GM19240 (cell line): ENCODE measurements around the gene L3MBTL2.

ENCODE experiments used
- DNase-seq: peaks from one replicate; pipeline ENCODE4 v3.0.0; 2011; ENCODE audit warnings: low spot score; ENCODE audit not compliant: insufficient read length

The L3MBTL2 gene

DNA sequence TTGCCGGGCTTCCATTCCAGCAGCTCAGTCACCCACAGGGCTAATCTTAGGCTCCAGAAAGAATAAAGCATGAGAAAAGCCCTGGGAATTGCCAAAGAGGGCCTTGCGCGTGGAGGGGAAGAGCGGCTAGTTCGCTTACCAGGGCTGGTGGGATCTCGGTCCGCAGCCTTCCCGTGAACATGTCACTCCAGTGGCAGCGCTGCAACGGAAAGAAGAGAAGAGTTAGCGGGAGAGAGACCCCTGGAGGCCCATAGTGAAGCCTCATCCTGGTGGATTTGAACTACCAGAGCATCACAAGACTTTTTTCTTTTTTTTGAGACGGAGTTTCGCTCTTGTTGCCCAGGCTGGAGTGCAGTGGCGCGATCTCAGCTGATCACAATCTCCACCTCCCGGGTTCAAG lies 62.8 kb downstream of the L3MBTL2 start:
- DNase-seq, result no peak

DNA sequence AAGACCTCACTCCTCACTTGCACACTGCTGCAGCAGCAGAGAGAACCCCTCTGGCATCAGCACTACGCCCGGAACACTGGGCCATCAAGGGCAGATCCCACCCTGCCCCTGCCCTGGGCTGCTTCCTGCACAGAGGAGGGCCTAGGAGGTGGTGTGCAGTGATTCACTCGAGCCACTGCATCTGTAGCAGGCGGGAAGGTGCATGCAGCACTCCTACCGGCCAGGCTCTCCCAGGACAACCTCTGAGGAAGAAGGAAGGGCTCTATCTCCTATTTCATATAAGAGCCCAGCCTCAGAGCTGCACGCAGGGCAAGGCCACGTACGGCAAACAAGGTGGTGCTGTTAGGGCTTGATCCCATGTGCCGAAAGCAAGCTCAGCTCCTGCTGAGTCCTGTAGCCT lies 66.7 kb downstream of the L3MBTL2 start:
- no peak for DNase-seq

DNA sequence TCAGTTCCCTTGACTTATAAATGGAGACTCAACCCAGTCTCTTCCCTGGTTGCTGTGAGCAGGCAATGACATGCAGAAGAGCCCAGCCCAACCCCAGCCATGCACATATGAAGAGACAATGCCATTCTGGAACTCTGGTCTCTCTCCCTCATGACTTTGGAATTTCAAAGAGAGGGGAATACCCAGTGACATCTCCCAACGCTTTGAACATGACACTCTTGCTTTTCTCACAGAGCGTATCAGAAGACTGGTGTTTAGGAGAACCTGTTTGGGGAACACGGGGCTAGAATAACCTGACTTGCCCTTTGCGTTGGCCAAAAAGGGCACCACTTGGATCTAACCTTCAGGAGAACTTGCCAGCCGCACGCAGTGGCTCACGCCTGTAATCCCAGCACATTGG lies 68.0 kb downstream of the L3MBTL2 start:
- no peak for DNase-seq

DNA sequence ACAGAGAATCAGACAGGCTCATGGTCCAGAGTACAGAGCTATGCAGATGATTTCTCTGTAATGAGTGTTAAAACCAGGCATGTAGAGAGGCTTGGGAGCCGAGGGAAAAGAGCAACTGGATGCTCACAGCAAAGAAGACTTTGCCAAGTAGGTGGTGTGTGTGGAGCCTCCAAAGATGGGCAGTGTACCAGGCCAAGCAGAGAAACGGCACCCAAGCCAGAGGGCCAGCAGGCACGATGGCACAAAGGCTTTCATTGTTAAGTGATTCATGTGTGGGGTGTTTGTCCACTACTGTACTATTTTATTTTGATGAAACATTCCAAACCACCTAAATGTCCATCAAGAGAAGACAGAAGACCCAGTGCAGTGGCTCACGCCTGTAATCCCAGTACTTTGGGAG lies 69.7 kb downstream of the L3MBTL2 start:
- DNase-seq, result no peak

DNA sequence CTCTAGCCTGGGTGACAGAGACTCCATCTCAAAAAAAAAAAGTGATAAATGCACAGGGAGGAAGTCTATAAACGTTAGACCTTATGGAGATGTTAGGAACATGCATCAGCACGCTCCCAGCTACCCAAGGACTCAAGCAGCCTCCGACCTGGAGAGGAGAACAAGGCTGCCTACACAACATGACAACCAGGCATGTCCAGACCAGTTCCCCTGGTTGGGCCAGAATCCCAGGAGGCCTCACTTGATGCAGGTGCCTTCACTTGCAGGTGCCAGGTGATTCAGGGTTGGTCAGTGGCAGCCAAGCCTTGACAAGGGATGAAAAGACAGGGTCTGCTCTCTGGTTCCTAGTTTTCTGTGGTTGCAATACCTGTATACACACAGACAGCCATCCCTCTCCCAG lies 75.0 kb downstream of the L3MBTL2 start:
- DNase-seq, result no peak

DNA sequence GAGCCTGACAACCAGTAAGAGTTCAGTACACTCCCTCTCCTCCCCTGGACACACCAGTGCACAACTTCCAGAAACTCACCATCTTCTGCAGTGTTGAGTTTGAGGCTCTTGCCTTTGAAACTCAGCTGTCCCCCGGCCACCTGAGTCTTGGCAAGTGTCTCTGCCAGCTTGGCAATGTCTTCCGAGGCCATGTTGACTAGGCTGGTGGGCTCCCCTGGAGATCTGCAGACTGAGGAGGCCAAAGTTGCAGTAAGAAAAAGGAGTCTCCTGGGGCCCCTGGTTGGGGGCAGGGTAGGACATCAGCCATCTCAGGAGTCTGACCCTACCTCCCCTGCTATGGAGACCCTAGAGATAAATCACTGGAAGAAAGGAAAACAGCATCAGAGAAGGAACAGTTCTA lies 75.7 kb downstream of the L3MBTL2 start:
- DNase-seq, result no peak
